Measurements from ENCODE around the gene MIGA2. TPM values are rescaled to one million over a fixed set of nuclear protein-coding genes. Genes with fewer than 3 reads are reported as not detected.

Gene MIGA2
- total RNA-seq, 1 experiment from 2014 or later: 23.7 TPM

- Histone ChIP-seq H3K4me3 (replicated peaks in 1 of 2; ENCODE audit: low read depth in 1 of 2, low read length in 2 of 2) (no peak overlapping the region), H4K20me1 (ENCODE audit: insufficient read depth) (no peaks in the 10 kb centered on the region), H3K27ac (ENCODE audit: low read depth, low read length) (no peak overlapping the region), H3K9me2 (ENCODE audit: insufficient read depth) (no peaks in the 10 kb centered on the region), H3K4me2 (ENCODE audit: low read length) (no peak overlapping the region), H3K79me2 (ENCODE audit: insufficient read depth, low read length) (no peaks in the 10 kb centered on the region), H3K9me3 (ENCODE audit: control insufficient read depth in 1 of 2, insufficient read depth in 1 of 2, low read depth in 1 of 2, low read length in 2 of 2) (no peaks in the 10 kb centered on the region), H3K9ac (ENCODE audit: low read length) (no peak overlapping the region), H3K36me3 (ENCODE audit: control insufficient read depth in 1 of 2, insufficient read depth in 2 of 2, low read length in 2 of 2) (no peaks in the 10 kb centered on the region; a peak in 1 of 4 replicates), H2AFZ (ENCODE audit: low read depth, low read length, poor library complexity, severe bottlenecking) (no peak overlapping the region), H3K4me1 (ENCODE audit: control insufficient read depth in 1 of 2, insufficient read depth in 2 of 2, low read length in 2 of 2) (peaks cover 2 to 3% of the 10 kb centered on the region in 2 experiments; a peak in 3 of 4 replicates), H3K27me3 (ENCODE audit: insufficient read depth, low read length) (no peaks in the 10 kb centered on the region)
- POLR2A ChIA-PET: no interaction called here
- RAD21 ChIA-PET (ENCODE audit: low non-redundant PET in 1 of 2, low total read pairs in 2 of 2, uncharacterized antibody in 2 of 2, unreplicated experiment in 2 of 2): no interaction called here
- TF ChIP-seq CBX3 (IDR thresholded peaks at IDR 0.05; ENCODE audit: low read depth): no peak
- no peak for TF ChIP-seq FOSL1 (IDR thresholded peaks at IDR 0.05; ENCODE audit: low read depth)
- no peak for TF ChIP-seq ELF1 (IDR thresholded peaks at IDR 0.05; ENCODE audit: borderline replicate concordance, low read depth)
- no peak for TF ChIP-seq SRF (IDR thresholded peaks at IDR 0.05; ENCODE audit: low read depth)
- TF ChIP-seq REST (IDR thresholded peaks at IDR 0.05; ENCODE audit: low read depth): no peak
- TF ChIP-seq YY1 (IDR thresholded peaks at IDR 0.05; ENCODE audit: extremely low read depth, insufficient replicate concordance, low read depth, low read length): no peak
- no peak for TF ChIP-seq CEBPB (IDR thresholded peaks at IDR 0.05; ENCODE audit: low read depth)
- TF ChIP-seq ZBTB33 (IDR thresholded peaks at IDR 0.05; ENCODE audit: extremely low read depth, insufficient replicate concordance, low read length): no peak
- no peak for TF ChIP-seq EZH2phosphoT487 (IDR thresholded peaks at IDR 0.05; ENCODE audit: borderline replicate concordance)
- no peak for TF ChIP-seq MAX (IDR thresholded peaks at IDR 0.05)
- no peak for TF ChIP-seq EZH2 (IDR thresholded peaks at IDR 0.05)
- CTCF ChIA-PET: no interaction called here
- intact Hi-C loops (cut with micrococcal nuclease): no loop called here
- no peak for DNase-seq (ENCODE audit: low read depth, low spot score)
- BruUV-seq (replicated peaks): no TSS peak
- no peak for ATAC-seq
These were observed 61.4 kb downstream of the MIGA2 start for GRCh38 chr9:129097671-129098306.
